Epithelial cell of proximal tubule (primary cell): ENCODE data around the gene DTD1. TPM values are rescaled to one million over a fixed set of nuclear protein-coding genes. Genes with fewer than 3 reads are reported as not detected.

Source experiments
- DNase-seq: peaks from one replicate; pipeline ENCODE4 v3.0.0-alpha.2; 2011; ENCODE audit warnings: low read depth
- H3K4me3 ChIP-seq: 2 replicates; pipeline ENCODE4 v1.5.1; 2011; ENCODE audit warnings: low read depth, mild to moderate bottlenecking, low read length
- CTCF ChIP-seq: conservative IDR thresholded peaks from 2 replicates; pipeline ENCODE4 v1.5.1; 2012; ENCODE audit warnings: low read depth, mild to moderate bottlenecking, low read length
- total RNA-seq: library from RNA; depleted of rRNA; stranded (reverse); fragments of >200 nt; gene quantifications from 2 replicates; pipeline ENCODE4 v1.2.3, GENCODE V29; 2015

DTD1 gene
- total RNA-seq, 1 donor from 2014 or later: 90.3 TPM

GRCh38 chr20:18734525-18735189 is 146.8 kb downstream of the DTD1 start:
- no peak for DNase-seq
- H3K4me3 ChIP-seq: no peak overlapping the region

GRCh38 chr20:18737140-18737539 is 149.3 kb downstream of the DTD1 start:
- no peak for DNase-seq
- TF ChIP-seq CTCF: no peak
- no peak overlapping the region for H3K4me3 ChIP-seq

More at GRCh38 chr20:18734525-18735189, 146.8 kb downstream of the DTD1 start:
- TF ChIP-seq CTCF: no peak

DNA sequence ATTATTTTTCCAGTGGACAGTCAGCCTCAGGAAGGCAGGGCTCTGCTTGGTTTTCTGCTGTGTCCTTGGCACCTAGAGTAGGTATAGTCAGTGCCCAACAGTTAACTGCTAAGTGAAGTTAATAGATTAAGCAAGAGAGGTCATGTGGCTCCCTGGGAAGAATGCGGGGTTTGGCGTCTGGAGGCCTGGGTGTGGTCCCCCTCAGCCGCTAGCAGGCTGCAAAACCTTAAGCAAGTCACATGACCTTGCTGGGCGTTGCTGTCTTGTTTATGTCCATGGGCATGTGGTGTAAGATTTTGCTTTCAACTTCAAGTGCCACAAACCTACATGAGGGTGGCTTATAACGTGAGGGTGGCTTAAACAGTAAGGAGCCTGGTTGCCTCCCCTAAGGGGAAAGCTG is 150.2 kb downstream of the DTD1 start:
- DNase-seq: no peak
- no peak for TF ChIP-seq CTCF
- no peak overlapping the region for H3K4me3 ChIP-seq

- no peak for TF ChIP-seq CTCF
- H3K4me3 ChIP-seq: no peak overlapping the region
- no peak for DNase-seq
These were observed 151.0 kb downstream of the DTD1 start for GRCh38 chr20:18738888-18739287.

DNA sequence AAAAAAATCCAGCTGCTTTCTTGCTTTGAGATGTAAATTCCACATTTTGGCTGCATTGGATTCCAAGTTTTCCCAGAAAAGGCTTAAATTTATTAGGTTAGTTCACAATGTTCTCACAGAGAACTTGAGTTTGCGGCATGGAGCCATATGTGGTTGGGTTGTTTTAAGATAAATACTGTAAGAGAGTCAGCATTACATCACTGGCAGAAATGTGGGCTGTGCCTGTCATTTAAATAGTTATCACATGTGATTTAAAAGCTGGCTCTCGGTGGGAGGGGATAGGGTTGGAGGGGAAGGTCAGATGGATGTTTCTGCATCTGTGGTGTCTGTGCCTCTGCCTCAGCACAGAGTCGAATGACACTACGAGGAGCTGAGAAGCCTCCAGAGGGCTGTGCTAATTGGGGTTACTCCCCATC is 151.9 kb downstream of the DTD1 start:
- H3K4me3 ChIP-seq: no peak overlapping the region
- no peak for DNase-seq
- TF ChIP-seq CTCF: no peak

DNA sequence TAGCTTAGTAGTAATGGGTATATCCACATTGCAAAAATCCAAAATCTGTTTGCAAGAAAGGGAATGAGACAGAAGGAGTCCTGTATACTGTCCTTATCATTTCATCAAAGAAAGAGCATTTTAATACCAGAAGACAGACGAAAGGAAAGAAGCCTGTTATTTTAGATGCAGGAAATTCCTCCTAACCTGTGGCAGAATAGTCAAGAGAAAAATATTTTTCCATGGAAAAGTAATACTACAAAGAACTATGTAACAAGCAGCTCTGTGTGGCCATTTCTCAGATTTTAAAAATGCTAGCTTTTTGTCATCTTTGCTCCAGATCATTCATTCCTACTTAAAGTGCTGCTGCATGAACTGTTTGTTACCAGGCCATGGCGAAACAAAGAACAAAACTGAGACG is 152.9 kb downstream of the DTD1 start:
- no peak overlapping the region for H3K4me3 ChIP-seq
- TF ChIP-seq CTCF: no peak
- no peak for DNase-seq

- TF ChIP-seq CTCF: no peak
- H3K4me3 ChIP-seq: no peak overlapping the region
- DNase-seq: no peak
These were observed 155.0 kb downstream of the DTD1 start for GRCh38 chr20:18742841-18743240.
